ENCODE data around the gene NASP.

NASP gene, protein sequence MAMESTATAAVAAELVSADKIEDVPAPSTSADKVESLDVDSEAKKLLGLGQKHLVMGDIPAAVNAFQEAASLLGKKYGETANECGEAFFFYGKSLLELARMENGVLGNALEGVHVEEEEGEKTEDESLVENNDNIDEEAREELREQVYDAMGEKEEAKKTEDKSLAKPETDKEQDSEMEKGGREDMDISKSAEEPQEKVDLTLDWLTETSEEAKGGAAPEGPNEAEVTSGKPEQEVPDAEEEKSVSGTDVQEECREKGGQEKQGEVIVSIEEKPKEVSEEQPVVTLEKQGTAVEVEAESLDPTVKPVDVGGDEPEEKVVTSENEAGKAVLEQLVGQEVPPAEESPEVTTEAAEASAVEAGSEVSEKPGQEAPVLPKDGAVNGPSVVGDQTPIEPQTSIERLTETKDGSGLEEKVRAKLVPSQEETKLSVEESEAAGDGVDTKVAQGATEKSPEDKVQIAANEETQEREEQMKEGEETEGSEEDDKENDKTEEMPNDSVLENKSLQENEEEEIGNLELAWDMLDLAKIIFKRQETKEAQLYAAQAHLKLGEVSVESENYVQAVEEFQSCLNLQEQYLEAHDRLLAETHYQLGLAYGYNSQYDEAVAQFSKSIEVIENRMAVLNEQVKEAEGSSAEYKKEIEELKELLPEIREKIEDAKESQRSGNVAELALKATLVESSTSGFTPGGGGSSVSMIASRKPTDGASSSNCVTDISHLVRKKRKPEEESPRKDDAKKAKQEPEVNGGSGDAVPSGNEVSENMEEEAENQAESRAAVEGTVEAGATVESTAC

DNA sequence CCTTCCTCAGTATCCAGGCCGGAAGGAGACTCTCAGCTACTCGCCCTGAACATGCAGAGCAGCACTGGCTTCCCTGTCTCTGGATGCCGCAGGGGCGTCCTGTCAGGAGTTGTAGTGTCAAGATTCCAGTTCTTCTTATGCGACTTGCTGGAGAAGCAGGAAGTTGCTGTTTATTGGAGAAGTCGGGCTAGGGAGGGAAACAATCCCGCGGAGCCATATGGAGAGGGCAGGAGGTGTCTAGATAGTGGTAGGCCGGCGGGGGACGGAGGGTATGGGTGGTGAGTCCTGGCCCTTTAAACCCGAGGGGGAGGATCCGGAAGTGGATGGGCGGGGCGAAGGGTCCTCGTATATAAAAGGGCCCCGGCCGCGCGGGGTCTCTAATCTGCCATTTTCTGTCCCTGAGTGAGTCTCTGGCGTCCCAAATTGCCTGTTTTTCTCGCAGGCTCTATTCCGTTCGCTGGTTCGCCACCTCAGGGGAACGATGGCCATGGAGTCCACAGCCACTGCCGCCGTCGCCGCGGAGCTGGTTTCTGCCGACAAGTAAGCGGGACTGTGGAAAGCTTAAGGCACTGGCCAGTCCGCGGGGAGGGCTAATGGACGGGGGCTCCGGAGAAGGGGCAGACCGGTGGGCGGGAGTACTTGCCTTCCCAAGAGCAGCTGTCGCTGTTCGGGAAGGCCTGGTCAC is at the start of gene NASP:
Gene NASP, plus strand, starts transcription at position 376 of the 685 bp plus-strand sequence. Its CDS starts 106 bp downstream, at position 482.
- in situ Hi-C loops (cut with MboI; ENCODE audit: low sequenced_read_pairs) = no loop called here

- in situ Hi-C loops (cut with MboI; ENCODE audit: low sequenced_read_pairs) = no loop called here
Measured at GRCh38 chr1:45535988-45536766, 47.7 kb upstream of the NASP start.

- in situ Hi-C loops (cut with MboI; ENCODE audit: low sequenced_read_pairs) = no loop called here
Measured at GRCh38 chr1:45536886-45537285, 47.0 kb upstream of the NASP start.

DNA sequence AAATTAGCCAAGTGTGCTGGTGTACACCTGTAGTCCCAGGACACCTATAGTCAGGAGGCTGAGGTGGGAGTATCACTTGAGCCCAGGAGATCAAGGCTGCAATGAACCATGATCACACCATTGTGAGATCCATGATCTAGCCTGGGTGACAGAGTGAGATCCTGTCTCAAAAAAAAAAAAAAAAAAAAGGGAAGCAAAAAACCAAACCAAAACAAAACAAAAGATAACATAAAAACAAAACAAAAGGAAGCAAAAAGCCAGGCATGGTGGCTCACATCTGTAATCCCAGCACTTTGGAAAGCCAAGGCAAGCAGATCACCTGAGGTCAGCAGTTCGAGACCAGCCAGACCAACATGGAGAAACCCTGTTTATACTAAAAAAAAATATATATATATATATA is 42.6 kb upstream of the NASP start:
- in situ Hi-C loops (cut with MboI; ENCODE audit: low sequenced_read_pairs) = no loop called here

GRCh38 chr1:45542591-45542990 is 41.2 kb upstream of the NASP start:
- in situ Hi-C loops (cut with MboI; ENCODE audit: low sequenced_read_pairs) = no loop called here

GRCh38 chr1:45543581-45544417 is 40.0 kb upstream of the NASP start:
- in situ Hi-C loops (cut with MboI; ENCODE audit: low sequenced_read_pairs) = no loop called here

GRCh38 chr1:45544530-45544929 is 39.3 kb upstream of the NASP start:
- in situ Hi-C loops (cut with MboI; ENCODE audit: low sequenced_read_pairs) = no loop called here

DNA sequence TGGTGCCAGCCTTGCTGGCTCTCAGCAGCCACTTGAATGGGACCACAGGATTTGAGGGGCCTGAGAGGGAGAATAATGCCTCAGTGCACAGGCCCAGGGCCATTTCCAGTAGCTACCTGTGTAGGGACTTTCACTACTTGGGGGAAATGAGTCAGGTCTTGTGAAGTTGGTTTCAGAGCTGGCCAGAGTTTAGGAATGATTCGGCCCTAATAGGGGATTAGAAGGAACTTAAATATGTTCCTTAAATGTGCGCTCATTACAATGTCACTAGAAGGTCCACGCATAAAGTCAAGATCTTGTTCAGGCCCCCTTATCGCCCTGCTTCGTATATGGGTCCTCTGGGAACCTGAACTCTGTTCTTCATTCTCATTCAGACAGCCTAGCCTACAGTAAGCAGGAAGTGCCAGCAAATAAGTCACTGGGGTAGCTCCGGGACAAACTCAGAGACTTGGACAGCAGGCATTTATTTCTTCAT is 38.8 kb upstream of the NASP start:
- in situ Hi-C loops (cut with MboI; ENCODE audit: low sequenced_read_pairs) = no loop called here

- in situ Hi-C loops (cut with MboI; ENCODE audit: low sequenced_read_pairs) = no loop called here
Measured at GRCh38 chr1:45545553-45546310, 38.1 kb upstream of the NASP start.

DNA sequence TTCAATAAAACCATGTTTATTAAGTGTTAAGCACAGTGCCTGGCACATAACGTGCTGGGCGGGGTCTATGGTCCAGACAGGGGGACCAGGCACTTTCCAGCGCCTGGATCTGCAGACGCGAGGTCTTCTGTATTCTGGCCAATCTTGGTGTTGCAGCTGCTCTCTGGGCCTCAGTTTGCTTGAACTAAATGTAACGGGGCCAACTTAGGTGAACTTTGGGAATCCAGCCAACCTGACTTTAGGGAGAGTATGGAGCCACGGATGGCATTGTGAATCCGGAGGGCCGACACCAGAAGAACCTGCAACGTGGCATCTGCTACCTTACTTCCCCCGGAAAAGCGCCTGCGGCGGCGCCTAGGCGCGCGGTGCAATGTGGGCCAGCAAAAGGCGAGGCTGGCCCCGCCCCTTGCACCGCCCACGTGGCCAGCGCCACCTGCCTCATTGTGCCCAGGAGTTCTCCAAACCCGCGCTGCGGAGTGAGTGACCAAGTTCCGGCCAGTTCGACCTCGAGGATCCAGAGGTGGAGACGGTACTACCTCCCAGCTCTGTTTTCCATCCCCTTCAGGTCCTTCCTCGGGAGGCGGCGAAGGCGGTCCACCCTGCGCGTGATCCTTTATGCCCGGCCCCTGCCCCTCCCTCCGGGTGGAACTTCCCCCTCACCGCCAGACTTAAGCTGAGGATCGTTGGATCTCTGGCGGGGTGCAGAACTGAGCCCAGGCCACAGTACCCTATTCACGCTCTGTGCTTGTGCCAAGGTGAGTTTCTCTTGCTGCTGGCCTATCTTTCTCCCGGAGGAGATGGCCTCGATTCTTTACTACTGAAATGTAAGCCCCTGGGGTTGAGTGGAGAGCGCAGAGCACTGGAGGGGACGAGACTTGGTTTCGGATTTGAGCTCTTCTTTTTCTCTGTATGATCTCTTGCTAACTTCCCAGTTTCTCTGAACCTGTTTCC is 33.2 kb upstream of the NASP start, which contains the start of gene AKR1A1:
Gene AKR1A1, plus strand, starts transcription at position 426 of the 951 bp plus-strand sequence. CDS start 10,969 bp downstream, outside the sequence.
- in situ Hi-C loops (cut with MboI; ENCODE audit: low sequenced_read_pairs) = no loop called here

DNA sequence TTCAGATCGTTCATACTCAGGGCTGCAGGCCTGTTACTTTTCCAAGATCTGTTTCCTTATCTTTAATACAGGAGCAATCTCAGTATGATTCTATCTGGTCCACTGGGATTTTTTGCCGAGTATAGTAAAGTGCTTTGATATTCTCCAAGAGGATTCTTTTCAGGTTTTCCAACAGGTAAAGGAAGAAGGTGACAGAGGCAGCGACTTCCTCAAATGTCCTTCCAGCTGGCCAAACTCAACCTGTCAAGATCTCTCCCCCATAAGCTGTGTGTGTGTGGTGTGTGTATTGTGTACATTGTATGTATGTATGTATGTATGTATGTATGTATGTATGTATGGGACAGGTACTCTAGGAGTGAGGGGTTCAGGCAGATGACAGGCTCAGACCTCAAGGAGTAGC is 32.2 kb upstream of the NASP start:
- in situ Hi-C loops (cut with MboI; ENCODE audit: low sequenced_read_pairs) = no loop called here

- in situ Hi-C loops (cut with MboI; ENCODE audit: low sequenced_read_pairs) = no loop called here
Measured at GRCh38 chr1:45552331-45552730, 31.5 kb upstream of the NASP start.

DNA sequence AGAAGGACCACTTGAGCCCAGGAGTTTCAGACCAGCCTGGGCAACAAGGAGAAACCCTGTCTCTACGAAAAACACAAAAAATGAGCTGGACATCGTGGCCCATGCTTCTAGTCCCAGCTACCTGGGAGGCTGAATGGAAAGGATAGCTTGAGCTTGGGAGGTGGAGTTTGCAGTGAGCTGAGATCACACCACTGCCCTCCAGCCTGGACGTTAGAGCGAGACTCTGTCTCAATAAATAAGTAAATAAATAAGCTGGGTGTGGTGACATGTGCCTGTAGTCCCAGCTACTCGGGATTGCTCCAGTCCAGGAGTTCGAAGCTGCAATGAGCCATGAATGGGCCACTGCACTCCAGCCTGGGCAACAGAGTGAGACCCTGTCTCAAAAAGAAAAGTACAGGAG is 29.6 kb upstream of the NASP start:
- in situ Hi-C loops (cut with MboI; ENCODE audit: low sequenced_read_pairs) = no loop called here

DNA sequence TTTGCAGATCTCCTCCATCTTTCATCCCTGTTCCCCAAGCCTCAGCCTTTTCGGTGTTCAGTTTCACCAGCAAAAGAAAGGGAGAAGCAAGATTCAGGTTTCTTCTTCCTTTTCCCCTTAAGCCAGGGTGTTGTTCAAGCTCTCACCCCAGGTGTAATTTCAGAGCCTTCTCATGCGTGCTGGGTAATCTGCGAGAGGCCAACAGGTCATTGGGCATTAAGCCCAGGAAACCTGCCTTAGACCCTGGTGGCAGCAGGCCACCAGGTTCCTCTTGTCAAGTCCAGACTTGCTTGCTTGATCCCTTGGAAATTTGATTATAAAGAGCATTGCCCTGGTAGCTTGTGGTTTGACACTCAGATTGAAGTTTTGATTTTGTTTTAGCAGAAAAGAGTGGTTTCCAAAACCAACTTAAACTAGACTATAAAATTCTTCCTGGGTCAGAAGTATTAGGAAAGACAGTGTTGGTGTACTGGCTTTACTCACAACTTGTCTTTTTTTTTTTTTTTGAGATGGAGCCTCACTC is 26.4 kb upstream of the NASP start:
- in situ Hi-C loops (cut with MboI; ENCODE audit: low sequenced_read_pairs) = no loop called here

DNA sequence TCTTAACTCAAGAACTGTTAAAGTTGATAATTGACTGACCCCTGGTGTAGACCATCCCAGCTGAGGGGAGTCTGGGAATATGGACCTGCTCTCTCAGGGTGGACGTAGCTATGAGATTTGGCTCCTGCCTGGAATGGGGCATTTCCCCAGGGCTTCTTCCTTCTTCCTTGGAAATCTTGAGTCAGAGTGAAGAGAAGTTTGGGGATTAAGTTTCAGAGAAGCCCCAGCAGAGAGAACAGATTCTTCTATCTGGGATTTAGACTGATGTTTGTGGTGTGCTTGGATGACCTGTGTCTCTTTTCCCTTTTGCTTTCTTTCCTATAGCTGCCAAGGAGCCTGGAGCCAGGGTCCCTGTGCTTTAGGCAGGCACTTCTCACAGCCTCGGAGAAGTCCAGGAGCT is 20.0 kb upstream of the NASP start:
- in situ Hi-C loops (cut with MboI; ENCODE audit: low sequenced_read_pairs) = no loop called here

DNA sequence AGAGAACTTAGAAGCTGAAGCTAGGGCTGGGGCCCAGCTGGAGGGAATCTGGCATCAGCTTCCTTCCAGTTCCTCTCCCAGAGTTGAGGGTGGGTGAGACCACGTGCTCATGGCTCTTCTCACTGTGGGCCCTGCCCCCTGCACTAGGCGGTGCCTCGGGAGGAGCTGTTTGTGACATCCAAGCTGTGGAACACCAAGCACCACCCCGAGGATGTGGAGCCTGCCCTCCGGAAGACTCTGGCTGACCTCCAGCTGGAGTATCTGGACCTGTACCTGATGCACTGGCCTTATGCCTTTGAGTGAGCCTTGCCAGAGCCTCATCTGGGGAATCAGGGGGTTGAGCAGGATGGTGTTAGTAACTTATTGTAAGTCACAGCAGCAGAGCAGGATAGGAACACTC is 17.1 kb upstream of the NASP start:
- in situ Hi-C loops (cut with MboI; ENCODE audit: low sequenced_read_pairs) = loop anchor here (5.0 kb wide), 1 partner anchor 54 kb away; no protein-coding TSS in a partner anchor

DNA sequence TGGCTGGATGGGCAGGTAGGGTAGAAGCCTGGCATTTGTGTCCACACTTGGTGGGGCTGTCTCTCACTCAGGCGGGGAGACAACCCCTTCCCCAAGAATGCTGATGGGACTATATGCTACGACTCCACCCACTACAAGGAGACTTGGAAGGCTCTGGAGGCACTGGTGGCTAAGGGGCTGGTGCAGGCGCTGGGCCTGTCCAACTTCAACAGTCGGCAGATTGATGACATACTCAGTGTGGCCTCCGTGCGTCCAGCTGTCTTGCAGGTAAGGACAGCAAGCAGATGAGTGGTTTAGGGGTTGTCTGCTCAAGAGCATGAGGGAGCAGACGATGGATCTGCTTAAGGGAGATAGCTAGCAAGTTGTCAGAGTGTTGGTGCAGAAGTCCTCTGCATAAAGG is 15.9 kb upstream of the NASP start:
- in situ Hi-C loops (cut with MboI; ENCODE audit: low sequenced_read_pairs) = loop anchor here (5.0 kb wide), 1 partner anchor 56 kb away; no protein-coding TSS in a partner anchor
